Measurements from ENCODE around the gene ADGRF3.
"Not testable (repeated sequence)": the region's sequence is repeated elsewhere in the genome, so short reads cannot be mapped to it uniquely, and the experiment has no call there.

Gene ADGRF3

GRCh38 chr2:26313446-26313845, 33.1 kb downstream of the ADGRF3 start:
- no peak overlapping the region for H3K27ac ChIP-seq
- no peak for TF ChIP-seq ZFX (IDR thresholded peaks at IDR 0.05)
- TF ChIP-seq CTCF (conservative IDR thresholded peaks at IDR 0.05), result no peak

GRCh38 chr2:26312471-26312870, 34.1 kb downstream of the ADGRF3 start:
- TF ChIP-seq ZFX (IDR thresholded peaks at IDR 0.05), result no peak
- no peak for TF ChIP-seq CTCF (conservative IDR thresholded peaks at IDR 0.05)
- H3K27ac ChIP-seq, result no peak overlapping the region

- no peak for TF ChIP-seq CTCF (conservative IDR thresholded peaks at IDR 0.05)
- TF ChIP-seq ZFX (IDR thresholded peaks at IDR 0.05), result no peak
- no peak overlapping the region for H3K27ac ChIP-seq
Observed at GRCh38 chr2:26309921-26310320, 36.7 kb downstream of the ADGRF3 start.

GRCh38 chr2:26305540-26305939, 41.0 kb downstream of the ADGRF3 start:
- no peak overlapping the region for H3K27ac ChIP-seq
- TF ChIP-seq ZFX (IDR thresholded peaks at IDR 0.05) (no peak), CTCF (conservative IDR thresholded peaks at IDR 0.05) (no peak)

- not testable (repeated sequence) for H3K27ac ChIP-seq
Observed at GRCh38 chr2:26305094-26305493, 41.5 kb downstream of the ADGRF3 start.

- peak overlapping the region; percentile 36; the same call in 1 of the 2 replicates for H3K27ac ChIP-seq
- TF ChIP-seq CTCF (conservative IDR thresholded peaks at IDR 0.05) (no peak), ZFX (IDR thresholded peaks at IDR 0.05) (no peak)
Observed at GRCh38 chr2:26302846-26303245, 43.7 kb downstream of the ADGRF3 start.

GRCh38 chr2:26300234-26300925, 46.2 kb downstream of the ADGRF3 start:
- H3K27ac ChIP-seq, result no peak overlapping the region
- no peak for TF ChIP-seq ZFX (IDR thresholded peaks at IDR 0.05)
- no peak for TF ChIP-seq CTCF (conservative IDR thresholded peaks at IDR 0.05)

- H3K27ac ChIP-seq, result peak overlapping the region; percentile 9; the same call in 1 of the 2 replicates
- no peak for TF ChIP-seq CTCF (conservative IDR thresholded peaks at IDR 0.05)
- TF ChIP-seq ZFX (IDR thresholded peaks at IDR 0.05), result no peak
Observed at GRCh38 chr2:26299471-26300101, 47.0 kb downstream of the ADGRF3 start.

All from C4-2B (cell line).